OCI-LY3 (cell line): ENCODE results near the gene TTLL11.

Experiments used
- CTCF ChIP-seq: fragments of 200-600, 300-600 bp; sonication (generic); IDR thresholded peaks from 2 replicates; pipeline ENCODE4 v1.5.1; 2014; ENCODE audit warnings: antibody characterized with exemption, low read length, low read depth
- EZH2phosphoT487 ChIP-seq: fragments of 200-600 bp; shearing (Covaris generic); IDR thresholded peaks from 2 replicates; pipeline ENCODE4 v1.6.1; 2018; ENCODE audit warnings: antibody characterized with exemption, mixed run types, low read depth

- no peak for TF ChIP-seq CTCF
- TF ChIP-seq EZH2phosphoT487 = no peak
Observed at GRCh38 chr9:121800376-121800775, 292.7 kb downstream of the TTLL11 start.
